ENCODE measurements around the gene CLDN4.

- no peak for TF ChIP-seq CTCF (IDR thresholded peaks at IDR 0.05; ENCODE audit: low read depth, low read length, poor library complexity, severe bottlenecking)
- no peak for TF ChIP-seq EZH2phosphoT487 (IDR thresholded peaks at IDR 0.05; ENCODE audit: borderline replicate concordance, low read length)
Measured at GRCh38 chr7:73799282-73800141, 31.3 kb upstream of the CLDN4 start.

All from DOHH2 (cell line).